ENCODE measurements around the gene SNAPIN. TPM values are rescaled to one million over a fixed set of nuclear protein-coding genes. Genes with fewer than 3 reads are reported as not detected.
A peak's percentile ranks its signal among the peaks of the same experiment; 100 is the strongest.

The SNAPIN gene
- total RNA-seq, 1 experiment from 2014 or later, result 34.1 TPM

- DNase-seq, result no peak
- Histone ChIP-seq H3K36me3 (ENCODE audit: control insufficient read depth, insufficient read depth, low read length) (peaks cover 11% of the 10 kb centered on the region), H3K9me3 (no peaks in the 10 kb centered on the region), H3K4me1 (no peaks in the 10 kb centered on the region), H3K4me3 (ENCODE audit: low read depth, low read length) (no peak overlapping the region), H3K27me3 (replicated peaks; ENCODE audit: control insufficient read depth, insufficient read depth, low read length) (no peaks in the 10 kb centered on the region)
- Mint-ChIP-seq H3K9me3 (ENCODE audit: unreplicated experiment) (no peaks in the 10 kb centered on the region), H3K4me3 (ENCODE audit: unreplicated experiment) (no peak overlapping the region), H3K27ac (ENCODE audit: unreplicated experiment) (no peak overlapping the region), H3K4me1 (ENCODE audit: low read depth, unreplicated experiment) (peaks cover 7% of the 10 kb centered on the region), H3K27me3 (ENCODE audit: insufficient read depth, unreplicated experiment) (no peaks in the 10 kb centered on the region), H3K36me3 (ENCODE audit: insufficient read depth, unreplicated experiment) (peaks cover 14% of the 10 kb centered on the region)
- intact Hi-C loops (cut with micrococcal nuclease; ENCODE audit: unreplicated experiment), result no loop called here
- BruUV-seq (replicated peaks), result TSS peak; percentile 6
- ChIA-PET POLR2A (interaction anchor here (1.2 kb wide), 1 partner anchor 95 kb away, joined by 3 read pairs; the partner anchor contains the start of gene S100A2), CTCF (no interaction called here)
- TF ChIP-seq CTCF (IDR thresholded peaks at IDR 0.05; ENCODE audit: insufficient read depth in 1 of 2, low read depth in 1 of 2, low read length in 1 of 2, severe bottlenecking in 1 of 2, unreplicated experiment in 1 of 2), result no peak
Observed at GRCh38 chr1:153661111-153661708, 2.7 kb downstream of the SNAPIN start.

- POLR2A ChIA-PET, result no interaction called here
- H3K9me3 Mint-ChIP-seq (ENCODE audit: unreplicated experiment), result no peaks in the 10 kb centered on the region
Observed at GRCh38 chr1:153662269-153662668, 3.8 kb downstream of the SNAPIN start.

GRCh38 chr1:153663211-153663610 lies 4.7 kb downstream of the SNAPIN start:
- no TSS peak for BruUV-seq (replicated peaks)
- CTCF ChIA-PET, result interaction anchor here (1.1 kb wide), 1 partner anchor 36 kb away, joined by 3 read pairs; the partner anchor contains the start of gene S100A13
- H3K27me3 ChIP-seq (replicated peaks; ENCODE audit: control insufficient read depth, insufficient read depth, low read length), result no peaks in the 10 kb centered on the region
- Mint-ChIP-seq H3K9me3 (ENCODE audit: unreplicated experiment) (no peaks in the 10 kb centered on the region), H3K27ac (ENCODE audit: unreplicated experiment) (no peak overlapping the region), H3K4me3 (ENCODE audit: unreplicated experiment) (no peak overlapping the region), H3K36me3 (ENCODE audit: insufficient read depth, unreplicated experiment) (peaks cover 14% of the 10 kb centered on the region), H3K27me3 (ENCODE audit: insufficient read depth, unreplicated experiment) (no peaks in the 10 kb centered on the region), H3K4me1 (ENCODE audit: low read depth, unreplicated experiment) (peaks cover 7% of the 10 kb centered on the region)
- no peak for TF ChIP-seq CTCF (IDR thresholded peaks at IDR 0.05; ENCODE audit: insufficient read depth in 1 of 2, low read depth in 1 of 2, low read length in 1 of 2, severe bottlenecking in 1 of 2, unreplicated experiment in 1 of 2)
- POLR2A ChIA-PET, result interaction anchor here (0.6 kb wide), 1 partner anchor 37 kb away, joined by 3 read pairs; no protein-coding TSS in a partner anchor
- no peak overlapping the region for H3K4me3 ChIP-seq (ENCODE audit: low read depth, low read length)
- peaks cover 13% of the 10 kb centered on the region for H3K36me3 ChIP-seq (ENCODE audit: control insufficient read depth, insufficient read depth, low read length)
- H3K4me1 ChIP-seq, result no peaks in the 10 kb centered on the region
- H3K9me3 ChIP-seq, result no peaks in the 10 kb centered on the region
- no peak for DNase-seq
- intact Hi-C loops (cut with micrococcal nuclease; ENCODE audit: unreplicated experiment), result no loop called here

More at GRCh38 chr1:153662269-153662668, 3.8 kb downstream of the SNAPIN start:
- Mint-ChIP-seq H3K27ac (ENCODE audit: unreplicated experiment) (no peak overlapping the region), H3K4me3 (ENCODE audit: unreplicated experiment) (no peak overlapping the region), H3K4me1 (ENCODE audit: low read depth, unreplicated experiment) (peaks cover 7% of the 10 kb centered on the region), H3K36me3 (ENCODE audit: insufficient read depth, unreplicated experiment) (peaks cover 14% of the 10 kb centered on the region), H3K27me3 (ENCODE audit: insufficient read depth, unreplicated experiment) (no peaks in the 10 kb centered on the region)
- no peaks in the 10 kb centered on the region for H3K9me3 ChIP-seq
- no peaks in the 10 kb centered on the region for H3K4me1 ChIP-seq
- H3K4me3 ChIP-seq (ENCODE audit: low read depth, low read length), result no peak overlapping the region
- intact Hi-C loops (cut with micrococcal nuclease; ENCODE audit: unreplicated experiment), result no loop called here
- TSS peak; percentile 63 for BruUV-seq (replicated peaks)
- CTCF ChIA-PET, result interaction anchor here (1.1 kb wide), 1 partner anchor 35 kb away, joined by 3 read pairs; the partner anchor contains the start of gene S100A13
- H3K36me3 ChIP-seq (ENCODE audit: control insufficient read depth, insufficient read depth, low read length), result peaks cover 13% of the 10 kb centered on the region
- TF ChIP-seq CTCF (IDR thresholded peaks at IDR 0.05; ENCODE audit: insufficient read depth in 1 of 2, low read depth in 1 of 2, low read length in 1 of 2, severe bottlenecking in 1 of 2, unreplicated experiment in 1 of 2), result no peak
- no peaks in the 10 kb centered on the region for H3K27me3 ChIP-seq (replicated peaks; ENCODE audit: control insufficient read depth, insufficient read depth, low read length)
- no peak for DNase-seq
